GM18508 (cell line): Measurements from ENCODE around the gene ARVCF.

ENCODE experiments used
- ATAC-seq: cut with Tn5 transposase; IDR thresholded peaks from one replicate; pipeline ENCODE4 v1.9.1; 2021; ENCODE audit warnings: moderate number of reproducible peaks; ENCODE audit not compliant: insufficient read depth, unreplicated experiment

Gene ARVCF

DNA sequence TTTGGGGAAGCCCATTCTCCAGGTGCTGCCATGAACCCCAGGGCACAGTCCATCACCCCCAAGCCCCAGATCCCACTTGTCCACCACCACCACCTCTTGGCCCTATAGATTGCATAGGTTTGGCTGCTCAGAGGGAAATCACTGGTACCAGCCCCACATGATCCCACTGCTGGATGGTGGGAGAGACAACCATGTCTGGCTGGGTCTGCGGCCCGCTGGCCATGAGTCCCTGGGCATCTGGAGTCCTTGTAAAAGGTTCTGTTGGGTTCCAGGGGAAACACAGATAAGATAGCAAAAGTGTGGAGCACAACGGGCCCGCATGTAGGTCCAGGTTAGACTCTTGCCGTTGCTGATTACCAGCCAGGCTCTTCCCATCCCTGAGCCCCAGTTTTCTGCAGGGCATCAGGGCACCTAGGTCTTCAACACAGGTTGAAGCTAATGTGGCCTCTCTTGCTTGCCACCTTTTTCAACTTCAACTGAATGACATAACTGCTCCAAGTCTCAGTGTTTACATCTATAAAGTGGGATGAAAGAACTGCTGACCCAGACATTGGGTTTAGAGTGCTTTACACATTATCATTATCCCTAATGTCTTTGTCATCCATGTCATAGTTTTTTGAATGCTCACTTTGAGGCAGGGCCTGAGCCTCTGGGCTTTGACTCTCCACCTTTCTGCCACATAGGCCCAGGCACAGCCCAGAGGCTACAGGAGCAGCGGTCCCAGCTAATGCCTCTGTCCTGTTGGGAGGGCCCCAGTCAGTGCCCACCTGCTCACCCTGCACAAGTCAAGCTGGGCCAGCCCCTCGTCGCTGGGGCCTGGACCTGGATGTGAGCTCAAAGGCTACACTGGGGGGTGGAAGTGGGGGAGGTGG is 3.3 kb upstream of the ARVCF start:
- no peak for ATAC-seq

DNA sequence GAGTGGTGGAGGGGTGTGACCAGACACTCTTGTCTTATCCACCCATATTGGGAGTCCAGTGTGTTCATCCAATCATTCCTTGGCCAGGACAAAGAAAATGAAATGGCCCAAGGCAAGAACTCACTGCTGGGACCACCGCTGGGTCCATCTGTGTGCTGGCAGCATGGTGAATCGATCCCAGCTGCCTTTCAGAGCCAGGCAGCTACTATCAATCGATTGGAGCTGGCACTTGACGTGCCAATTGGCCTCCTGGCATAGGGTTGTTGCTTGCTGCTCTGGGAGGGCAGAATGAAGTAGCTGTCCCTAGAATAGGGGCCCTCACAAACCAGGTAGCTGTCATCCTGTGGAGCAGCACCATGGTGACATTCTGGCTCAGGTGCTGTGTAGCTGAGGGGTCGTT is 1.4 kb upstream of the ARVCF start:
- no peak for ATAC-seq

DNA sequence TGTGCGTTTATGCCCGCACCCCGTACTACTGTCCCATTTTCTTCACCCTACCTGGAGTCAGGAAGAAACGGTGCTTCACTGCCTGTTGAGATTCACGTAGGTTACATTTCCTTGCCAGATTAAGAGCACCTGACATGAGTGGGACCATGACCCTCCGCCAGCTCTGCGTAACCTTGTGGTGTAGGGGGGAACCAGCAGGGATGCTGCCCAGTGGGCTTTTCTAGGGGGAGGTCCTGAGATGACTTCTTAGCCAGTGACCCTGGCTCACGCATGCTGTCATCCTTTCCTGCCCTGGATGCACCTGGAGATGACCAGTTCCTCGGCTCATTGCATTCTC is 967 bp upstream of the ARVCF start:
- ATAC-seq, result no peak

DNA sequence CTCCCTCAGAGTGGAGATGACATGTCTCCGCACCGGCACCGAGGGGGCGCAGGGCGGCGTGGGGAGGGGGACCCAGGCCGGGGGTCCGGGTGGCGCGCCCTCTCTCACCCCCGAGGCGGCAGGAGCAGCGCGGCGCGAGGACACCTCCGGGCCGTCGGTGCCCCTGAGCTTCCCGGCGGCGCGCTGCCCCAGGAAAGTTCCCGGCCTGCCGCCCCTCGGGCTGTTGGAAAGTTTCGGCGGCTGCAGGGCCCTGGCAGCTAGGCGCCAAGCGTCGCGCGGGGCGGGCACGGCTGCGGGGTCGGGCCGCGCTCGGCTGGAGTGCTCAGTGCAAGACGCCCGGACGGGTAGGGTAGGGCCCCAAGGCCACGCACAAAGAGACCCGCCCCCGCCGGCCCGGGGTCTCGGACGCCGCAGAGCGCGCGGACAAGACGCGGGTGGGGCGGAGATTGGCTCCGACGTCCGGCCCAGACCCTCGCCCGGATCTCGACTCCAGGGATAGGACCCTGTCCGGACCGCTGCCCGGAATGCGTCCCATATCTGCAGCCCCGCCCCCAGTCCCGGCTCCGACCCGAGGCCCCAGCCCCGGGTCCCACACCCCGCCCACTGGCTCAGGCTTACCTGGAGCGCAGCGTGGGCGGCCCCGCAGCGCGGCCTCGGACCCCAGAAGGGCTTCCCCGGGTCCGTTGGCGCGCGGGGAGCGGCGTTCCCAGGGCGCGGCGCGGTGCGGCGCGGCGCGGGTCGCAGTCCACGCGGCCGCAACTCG is 471 bp downstream of the ARVCF start:
- no peak for ATAC-seq

- no peak for ATAC-seq
These were observed 1.4 kb downstream of the ARVCF start for GRCh38 chr22:20015187-20015625.

DNA sequence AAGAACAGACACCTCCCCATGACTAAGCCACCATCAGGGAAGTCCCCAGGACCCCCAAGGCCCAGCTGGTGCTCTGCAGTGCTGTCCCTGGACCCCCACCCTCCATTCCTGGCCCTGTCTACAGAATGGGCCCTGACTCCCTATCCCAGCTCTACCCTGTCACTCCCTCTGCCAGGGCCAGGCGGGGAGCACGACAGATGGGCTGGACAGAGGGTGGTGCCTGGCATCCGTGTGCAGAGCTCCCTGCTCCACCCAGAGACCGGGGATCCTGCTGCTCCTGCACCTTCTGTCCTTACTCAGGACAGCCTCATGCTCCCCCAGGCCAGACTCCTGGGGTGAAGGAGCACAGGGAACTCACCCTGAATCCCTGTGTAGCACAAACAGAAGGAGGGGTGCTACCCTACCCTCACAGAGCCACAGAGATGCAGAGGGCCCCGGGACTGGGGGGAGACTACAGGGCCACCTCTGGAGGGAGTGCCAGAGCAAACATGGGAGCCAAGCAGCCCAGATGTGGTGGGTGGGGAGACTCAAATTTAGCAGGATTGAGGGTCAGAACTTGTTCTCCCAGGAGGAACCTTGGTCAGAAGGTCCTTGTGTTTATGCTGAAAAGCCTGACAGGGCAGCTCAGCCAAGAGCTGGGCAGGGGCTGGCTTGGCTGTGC is 2.0 kb downstream of the ARVCF start:
- no peak for ATAC-seq

- ATAC-seq, result no peak
These were observed 3.2 kb downstream of the ARVCF start for GRCh38 chr22:20013382-20013871.

DNA sequence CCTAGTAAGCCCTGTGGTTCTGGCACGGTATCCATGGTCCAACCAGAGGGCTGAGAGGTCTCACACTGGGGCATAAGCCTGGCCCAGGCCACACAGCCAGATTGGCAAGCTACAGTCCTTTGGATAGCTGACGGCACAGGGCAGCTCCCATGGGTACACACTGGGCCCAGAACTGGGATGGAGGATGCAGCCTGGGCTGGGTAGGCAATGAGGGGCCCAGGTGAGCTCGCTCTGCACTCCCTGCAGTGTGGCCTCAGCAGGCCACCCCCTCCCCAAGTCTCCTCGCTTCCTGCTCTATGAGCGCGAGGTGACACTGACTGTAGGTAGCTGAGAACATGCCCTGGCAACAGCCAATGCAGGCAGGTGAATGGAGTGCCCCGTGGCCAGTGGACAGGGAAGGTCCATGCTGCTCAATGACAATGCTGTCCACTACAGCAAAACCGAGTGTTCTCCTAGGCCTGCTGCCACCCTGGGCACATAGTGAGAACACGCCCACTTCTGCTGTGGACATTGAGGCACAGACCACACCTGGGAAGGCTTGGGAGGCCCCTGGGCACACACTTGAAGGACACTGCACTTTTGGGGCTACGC is 3.8 kb downstream of the ARVCF start:
- ATAC-seq, result no peak

DNA sequence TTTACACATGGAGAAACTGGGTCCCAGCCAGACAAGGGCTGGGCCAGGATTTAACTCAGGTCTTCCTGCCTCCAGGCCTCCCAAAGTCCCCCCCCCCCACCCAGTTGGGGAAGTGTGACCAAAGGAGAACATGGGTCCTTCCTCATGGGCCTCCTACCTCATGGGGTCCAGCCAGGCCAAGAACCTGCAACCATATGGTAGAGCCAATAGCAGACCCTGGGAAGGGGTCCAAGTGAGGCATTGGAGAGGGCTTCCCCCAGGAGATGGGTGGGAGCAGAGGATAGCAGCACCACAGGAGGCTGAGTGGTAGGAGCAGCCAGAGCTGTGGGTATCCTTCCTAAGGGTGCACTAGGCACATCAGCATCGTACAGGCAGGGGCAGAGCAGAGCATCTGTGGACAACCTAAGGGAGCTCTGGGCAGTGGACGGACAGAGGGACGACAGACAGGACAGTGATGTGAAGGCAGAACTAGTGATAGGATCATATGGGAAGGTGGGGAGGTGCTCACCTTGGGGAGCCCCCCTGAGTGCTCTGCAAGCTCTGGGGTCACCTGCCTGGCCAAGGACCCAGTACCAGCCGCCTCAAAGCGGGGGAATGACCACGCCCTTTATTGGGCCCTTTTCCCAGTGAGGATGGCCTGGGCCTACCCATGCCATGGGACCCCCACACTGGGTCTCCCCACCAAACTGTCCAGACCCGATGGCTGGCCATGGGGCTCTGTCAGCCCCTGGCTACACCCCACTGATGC is 4.5 kb downstream of the ARVCF start:
- ATAC-seq, result no peak

GRCh38 chr22:20011123-20011992 is 5.3 kb downstream of the ARVCF start:
- no peak for ATAC-seq

DNA sequence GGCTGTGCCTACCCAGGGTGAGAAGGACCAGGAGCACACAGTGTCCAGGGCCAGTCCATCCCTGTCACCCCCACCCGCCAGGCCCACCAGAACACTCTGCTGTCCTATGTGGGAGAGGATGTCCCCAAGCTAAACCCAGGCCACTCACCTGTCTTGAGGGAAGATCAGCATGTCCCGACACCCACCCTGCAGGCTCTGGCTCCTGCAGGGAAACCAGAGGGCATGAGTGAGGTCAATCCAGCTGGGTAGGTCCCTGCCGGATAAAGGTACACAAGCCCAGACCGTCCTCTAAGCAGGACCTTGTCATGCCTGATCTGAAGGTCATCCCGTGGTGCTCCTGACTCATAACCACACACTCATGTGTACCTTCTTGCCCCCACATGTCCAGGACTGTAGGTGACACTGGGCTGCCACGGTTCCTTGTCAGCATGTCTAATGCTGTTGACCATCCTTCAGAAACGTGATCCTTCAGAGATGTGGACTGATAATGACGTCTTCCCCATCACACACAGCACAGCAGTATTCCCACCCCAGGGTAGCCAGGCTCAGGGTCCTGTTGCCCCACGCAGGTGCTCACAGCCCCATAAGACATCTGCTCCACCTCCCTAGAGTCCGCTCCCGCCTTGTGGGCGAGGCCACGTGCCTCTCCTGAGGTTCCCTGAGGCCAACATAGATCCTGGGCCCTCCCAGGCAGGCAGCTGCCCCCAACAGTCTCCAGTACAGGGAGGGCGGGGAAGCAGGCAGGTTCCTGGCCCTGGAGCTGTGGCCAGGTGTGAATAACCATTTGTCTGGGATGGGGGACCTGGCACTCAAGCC is 6.1 kb downstream of the ARVCF start:
- ATAC-seq, result no peak

DNA sequence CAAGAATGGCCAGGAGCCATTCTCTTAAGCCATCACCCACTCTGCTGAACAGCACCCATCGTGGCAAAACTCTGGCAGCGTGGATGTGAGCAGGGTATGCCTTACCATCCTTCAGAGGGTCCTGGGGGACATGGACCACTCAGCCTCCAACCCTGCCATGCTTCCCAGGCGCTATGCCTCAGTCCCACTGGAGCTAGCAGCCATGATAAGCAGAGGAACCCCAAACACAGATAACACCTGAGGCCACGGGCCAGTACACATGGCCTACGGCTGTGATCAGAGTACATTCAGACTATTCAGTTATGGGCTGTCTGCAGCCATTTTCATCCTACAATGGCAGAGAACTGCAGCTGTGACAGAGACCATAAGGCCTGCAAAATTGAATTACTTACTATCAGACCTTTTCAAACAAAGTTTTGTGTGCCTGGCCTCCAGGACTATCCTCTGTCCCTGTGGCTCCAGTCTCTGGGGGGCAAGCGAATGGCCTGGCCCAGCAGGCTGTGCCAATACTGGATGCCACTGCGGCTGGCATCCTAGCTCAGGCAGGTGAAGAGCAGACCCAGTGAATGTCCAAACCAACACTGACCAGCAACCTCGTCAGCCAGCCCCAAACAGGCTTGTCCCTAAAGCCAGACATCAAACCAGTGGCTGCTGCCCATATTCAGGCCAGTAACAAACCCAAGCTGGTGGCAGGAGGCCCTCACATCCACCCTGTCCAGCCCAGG is 6.9 kb downstream of the ARVCF start:
- no peak for ATAC-seq

GRCh38 chr22:20009018-20009491 is 7.6 kb downstream of the ARVCF start:
- no peak for ATAC-seq

DNA sequence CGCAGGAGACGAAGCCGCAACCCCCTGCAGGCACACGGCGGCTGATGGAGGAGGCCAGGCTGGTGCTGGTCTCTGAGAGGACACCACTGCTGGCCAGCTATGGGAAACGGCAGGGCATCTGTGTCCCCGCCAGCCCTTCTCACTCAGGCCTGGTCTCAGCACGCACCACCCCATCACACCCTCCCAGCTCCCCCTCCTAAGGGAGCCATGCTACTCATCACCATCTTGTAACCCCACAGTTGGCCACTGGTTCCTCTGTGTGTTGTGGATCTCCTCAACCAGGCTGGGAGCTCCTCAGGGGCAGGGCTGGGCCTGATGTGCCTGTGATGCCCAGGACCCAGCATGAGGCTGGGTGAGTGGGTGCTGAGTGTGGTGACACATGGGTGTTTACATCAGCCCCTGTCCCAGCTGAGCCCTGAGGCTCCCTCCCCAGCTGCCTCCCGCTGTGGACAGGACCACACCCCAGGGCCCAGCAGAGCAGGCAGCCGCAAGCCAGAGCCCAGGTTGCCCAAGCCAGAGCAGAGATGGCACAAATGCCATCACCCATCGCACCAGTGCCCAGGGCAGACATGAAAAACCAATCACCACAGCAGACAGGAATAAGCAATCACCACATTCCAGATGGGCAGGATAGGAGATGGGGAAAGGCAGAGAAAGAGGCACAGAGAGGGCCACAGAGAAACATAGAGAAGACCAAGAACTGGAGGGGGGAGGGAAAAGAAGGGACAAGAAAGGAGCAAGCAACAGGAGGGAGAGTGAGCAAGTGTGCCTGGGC is 8.2 kb downstream of the ARVCF start:
- ATAC-seq, result no peak

- no peak for ATAC-seq
These were observed 12.2 kb downstream of the ARVCF start for GRCh38 chr22:20004464-20004863.

DNA sequence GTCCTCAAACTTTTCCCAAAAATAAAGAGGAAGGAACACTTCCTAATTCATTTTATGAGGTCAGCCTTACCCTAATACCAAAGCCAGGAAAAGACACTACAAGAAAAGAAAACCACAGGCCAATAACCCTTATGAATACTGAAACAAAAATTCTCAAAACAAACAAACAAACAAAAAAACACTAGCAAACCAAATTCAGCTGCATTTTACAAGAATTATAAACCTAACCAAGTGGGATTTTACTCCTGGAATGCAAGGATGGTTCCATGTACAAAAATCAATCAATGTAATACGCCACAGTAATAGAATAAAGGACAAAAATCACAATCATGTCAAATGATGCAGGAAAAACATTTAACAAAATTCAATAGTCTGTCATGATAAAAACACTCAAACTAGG is 13.3 kb downstream of the ARVCF start:
- ATAC-seq, result no peak

- no peak for ATAC-seq
These were observed 14.0 kb downstream of the ARVCF start for GRCh38 chr22:20002636-20003035.
